GM18511 (cell line): ENCODE data around the gene FHIT.
A peak's percentile ranks its signal among the peaks of the same experiment; 100 is the strongest.

ENCODE experiments used
- ATAC-seq: cut with Tn5 transposase; IDR thresholded peaks from one replicate; pipeline ENCODE4 v1.9.1; 2021; ENCODE audit warnings: mild to moderate bottlenecking, moderate library complexity; ENCODE audit not compliant: unreplicated experiment

FHIT gene

DNA sequence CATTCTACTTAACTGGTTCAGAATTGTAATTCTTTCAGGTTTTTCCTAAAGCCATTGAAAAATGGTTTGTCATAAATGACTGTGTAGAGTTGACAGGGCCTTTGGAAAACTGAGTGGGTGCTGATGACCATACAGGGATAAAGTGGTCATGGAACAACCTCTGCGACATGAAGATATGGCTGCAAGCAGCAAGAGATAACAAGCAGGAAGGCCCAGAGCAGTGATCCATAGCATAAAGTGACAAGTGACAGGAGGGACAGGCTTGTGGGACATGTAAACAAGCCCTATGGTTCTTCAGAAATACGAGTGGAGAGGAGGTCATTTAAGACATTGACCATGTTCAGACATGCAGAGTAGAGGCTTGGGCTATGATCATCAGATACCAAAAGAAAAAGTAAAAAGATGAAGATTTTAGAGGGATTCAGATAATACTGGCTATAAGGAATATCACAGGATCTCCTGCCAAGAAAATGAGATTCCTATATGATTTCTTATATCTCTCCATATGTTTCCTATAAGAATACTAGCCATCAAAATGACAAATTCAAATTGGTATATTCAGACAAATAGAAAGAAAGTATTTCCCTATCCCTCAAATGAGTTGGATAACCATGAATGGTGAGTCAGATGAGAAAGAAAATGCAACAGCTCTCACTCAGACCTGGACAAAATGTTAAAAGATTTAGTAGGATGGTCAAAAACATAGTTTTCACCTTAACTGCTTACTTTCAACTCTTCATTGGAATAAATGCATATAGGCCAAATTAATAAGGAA is 1373.8 kb downstream of the FHIT start:
- no peak for ATAC-seq

DNA sequence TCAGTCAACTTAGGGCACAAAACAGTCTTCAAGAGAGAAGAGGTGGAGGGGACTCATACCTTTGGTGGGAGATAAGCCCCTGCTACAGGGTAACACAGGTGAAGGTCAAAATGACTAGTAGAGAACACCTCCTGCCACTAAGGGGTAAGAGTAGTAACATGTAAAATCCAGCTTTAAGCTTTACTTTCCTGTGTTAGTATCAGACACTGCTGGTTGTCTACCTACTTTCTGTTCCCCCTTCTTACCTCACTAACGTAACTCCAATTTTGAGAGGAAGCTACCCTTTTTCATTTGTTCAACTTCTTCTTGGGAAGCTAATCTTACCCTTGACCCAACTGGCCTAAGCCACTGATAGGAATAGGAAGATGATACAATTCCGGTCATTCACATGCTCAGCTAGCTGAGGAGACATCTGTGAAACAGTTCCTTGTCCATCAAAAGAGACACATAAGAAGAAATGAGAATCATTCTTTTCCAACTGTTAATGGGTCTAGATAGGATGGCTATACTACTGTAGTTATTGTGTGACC is 1374.7 kb downstream of the FHIT start:
- no peak for ATAC-seq

DNA sequence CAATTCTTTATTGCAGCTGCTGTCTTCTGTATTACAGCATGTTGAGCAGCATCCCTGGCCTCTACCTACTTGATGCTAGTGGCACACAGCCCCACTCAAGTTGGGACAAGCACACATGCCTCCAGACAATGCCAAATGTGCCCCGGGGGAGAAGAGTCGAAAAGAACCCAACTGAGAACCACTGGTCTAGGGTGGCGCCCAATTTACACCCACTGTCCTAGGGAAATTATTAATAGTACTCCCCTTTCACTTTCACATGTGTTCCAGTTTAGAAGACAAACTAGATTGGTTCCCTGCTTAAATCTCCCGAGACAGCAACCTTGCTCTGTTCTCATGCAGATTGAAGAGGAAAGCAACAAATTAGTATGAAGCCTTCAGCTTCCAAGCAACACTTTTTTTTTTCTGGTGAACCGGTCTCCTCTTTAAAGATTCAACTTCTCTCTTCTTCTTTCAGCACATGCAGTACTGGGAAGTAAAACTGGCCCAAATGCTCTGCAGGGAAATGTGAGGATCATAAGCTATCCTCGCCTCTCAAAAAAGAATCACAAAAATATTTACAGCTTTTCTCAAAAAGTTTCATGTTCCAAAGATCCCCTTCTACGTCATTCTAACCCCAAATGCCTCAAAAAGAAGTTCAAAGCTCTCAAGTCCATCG is 1377.5 kb downstream of the FHIT start:
- peak; percentile 83 for ATAC-seq

DNA sequence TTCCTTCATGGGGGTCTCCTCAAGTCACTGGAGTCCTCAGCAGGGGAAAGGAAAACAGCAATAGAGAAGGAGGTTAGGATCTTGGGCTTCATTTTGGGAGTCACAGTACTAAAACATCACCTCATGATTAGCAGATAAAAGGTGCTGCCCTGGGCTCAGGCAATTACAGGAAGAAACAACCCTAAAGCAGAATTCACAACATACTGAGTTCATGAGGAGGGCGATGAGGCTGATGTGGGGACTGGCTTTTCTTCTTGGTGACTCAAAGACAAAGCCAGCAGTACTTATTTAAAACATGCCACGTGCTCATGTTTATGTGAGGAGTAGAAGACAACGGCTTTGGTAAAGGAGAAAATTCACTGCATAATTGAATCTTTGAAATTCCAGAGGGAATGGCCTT is 1379.1 kb downstream of the FHIT start:
- no peak for ATAC-seq

DNA sequence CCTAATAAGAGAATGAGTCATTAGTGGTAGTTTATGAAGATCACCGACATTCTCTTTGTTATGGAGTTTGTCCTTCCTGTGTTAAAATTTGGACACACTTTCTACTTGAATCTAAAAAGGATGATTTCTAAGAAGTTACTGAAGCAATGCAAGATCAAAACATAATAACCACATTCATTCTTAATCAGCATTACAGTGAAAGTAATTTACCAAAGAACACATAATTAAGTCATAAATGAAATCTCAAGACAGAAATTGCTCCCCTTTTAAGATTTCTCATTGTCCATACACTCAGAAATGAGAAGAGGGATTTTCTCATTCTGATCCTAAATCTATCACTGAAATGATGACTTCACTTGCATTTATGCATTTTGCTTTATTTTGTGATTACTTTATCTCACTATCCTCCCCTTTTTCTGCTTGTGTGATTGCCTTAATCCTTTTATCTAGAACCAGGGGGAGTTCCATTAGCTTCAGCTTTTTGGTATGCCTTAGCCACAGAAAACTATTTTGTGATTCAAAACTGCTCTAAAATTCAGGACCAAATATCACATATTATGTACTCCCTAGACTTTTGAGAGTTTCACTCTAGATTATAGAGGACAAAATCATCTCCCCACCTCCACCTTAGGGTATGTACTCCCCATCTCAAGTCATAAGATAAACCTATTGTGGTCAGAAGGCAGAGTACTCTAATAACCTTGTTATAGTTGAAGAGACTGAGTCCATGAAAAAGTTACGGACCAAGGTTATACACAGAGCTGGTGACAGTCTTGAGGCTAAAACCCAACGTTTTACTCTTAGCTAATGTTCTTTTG is 1383.9 kb downstream of the FHIT start:
- no peak for ATAC-seq

DNA sequence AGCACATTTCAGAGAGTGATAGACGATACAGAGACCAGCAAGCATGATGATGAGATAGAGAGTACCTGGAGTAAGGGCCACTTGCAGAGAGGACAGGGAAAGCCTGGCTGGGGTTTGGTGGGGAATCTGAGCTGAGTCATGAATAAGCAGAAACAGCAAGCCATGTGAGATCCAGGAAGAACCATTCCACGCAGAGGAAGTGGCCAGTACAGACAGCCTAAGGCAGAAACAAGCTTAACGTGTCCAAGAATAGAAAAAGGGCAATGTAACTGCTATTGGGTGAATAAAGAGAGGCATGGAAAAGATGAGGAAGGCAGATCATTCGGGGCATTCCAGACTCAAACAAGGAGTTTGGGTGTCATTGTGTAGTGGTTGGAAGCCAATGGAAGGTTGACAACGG is 1385.2 kb downstream of the FHIT start:
- no peak for ATAC-seq

DNA sequence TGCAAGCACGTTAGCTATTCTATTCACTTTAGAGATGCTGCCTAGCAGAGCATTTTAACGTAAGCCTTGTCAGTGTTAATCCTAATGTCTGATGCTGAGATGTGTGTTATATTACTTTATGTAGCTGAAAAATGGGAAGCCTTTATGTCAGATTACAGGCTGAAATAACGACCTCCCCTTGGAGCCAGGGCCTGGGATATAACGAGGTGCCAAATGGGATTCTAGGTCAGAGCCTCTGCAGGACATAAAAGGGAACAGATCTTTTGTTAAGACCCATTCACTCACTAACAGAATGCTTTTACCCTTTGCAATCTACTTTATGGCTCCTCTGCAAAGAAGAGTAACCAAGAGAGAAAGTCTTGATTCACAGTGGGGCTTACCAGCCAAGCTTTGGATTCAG is 1385.9 kb downstream of the FHIT start:
- no peak for ATAC-seq

DNA sequence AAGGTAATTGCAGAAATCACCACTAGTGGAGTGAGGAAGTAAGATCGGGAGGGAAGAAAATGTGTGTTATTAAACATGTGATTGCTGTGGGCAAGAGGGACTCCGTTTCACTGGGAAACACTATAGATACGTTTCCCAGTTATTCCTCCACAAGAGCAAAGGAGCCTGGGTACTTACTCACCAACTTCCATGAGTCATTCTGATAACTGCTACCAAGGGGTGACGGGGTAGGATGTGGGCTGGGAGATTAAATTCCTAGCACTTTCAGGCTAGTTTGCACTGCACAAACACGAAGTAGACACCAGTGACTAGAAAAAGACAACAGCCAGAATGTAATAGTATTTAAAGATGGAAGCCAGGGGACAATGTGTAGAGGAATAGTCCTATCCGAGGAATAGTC is 1388.6 kb downstream of the FHIT start:
- ATAC-seq = no peak

DNA sequence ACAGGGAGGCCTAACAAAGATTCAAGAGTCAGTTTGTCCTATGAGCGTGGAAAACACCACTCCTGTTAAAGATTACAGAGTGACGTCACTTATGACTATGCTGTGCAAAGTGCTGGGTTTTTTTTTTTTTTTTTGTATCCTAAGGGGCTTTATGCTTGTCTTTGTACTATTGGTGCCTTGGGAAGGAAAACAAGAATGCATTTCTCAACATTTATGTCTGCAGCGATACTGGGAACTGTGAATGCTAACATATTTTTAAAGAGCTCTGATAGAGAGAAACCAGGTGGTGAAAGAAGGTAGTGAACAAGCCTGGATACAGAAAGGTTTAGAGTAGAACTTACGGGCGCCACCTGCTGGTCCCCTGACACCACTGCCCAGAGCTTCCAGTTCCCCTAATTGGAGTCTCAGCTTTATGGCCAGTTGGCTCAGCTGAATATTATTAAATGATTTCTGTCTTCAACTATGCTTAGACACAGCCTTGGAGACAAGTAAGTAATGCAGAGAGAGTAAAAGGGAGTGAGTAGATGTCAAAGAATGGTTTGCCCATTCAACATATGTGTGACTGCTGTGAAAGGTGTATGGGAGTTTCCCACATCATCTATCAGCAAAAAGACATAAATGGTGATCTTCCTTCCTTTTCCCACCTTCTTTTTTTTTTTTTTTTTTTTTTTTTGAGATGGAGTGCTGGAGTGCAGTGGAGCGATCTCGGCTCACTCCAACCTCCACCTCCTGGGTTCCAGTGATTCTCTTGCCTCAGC is 1393.5 kb downstream of the FHIT start:
- ATAC-seq = peak; percentile 99

DNA sequence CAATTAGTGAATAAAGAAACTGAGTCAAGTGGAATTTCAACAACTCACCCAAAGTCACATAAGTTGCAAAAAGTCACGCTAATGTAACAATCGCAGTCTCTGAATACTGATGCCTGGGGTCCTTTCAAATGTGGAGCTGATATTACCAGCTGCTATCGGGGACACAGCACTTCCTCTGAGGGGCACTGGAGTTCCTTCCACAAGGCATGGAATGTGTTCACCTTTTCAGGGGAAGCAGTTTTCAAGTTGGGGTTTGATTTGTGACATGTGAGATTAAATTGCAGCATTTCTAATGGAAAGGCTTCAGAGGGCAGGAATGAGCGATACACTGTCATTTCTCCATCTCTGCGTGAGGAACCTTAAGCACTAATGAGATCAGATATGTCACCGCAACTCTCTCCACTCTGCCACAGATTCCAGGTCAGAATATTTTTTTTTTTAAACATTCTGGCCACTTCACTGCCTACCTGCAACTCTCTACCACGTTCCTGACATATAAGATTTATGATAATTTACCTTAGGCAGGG is 1394.3 kb downstream of the FHIT start:
- ATAC-seq = no peak

DNA sequence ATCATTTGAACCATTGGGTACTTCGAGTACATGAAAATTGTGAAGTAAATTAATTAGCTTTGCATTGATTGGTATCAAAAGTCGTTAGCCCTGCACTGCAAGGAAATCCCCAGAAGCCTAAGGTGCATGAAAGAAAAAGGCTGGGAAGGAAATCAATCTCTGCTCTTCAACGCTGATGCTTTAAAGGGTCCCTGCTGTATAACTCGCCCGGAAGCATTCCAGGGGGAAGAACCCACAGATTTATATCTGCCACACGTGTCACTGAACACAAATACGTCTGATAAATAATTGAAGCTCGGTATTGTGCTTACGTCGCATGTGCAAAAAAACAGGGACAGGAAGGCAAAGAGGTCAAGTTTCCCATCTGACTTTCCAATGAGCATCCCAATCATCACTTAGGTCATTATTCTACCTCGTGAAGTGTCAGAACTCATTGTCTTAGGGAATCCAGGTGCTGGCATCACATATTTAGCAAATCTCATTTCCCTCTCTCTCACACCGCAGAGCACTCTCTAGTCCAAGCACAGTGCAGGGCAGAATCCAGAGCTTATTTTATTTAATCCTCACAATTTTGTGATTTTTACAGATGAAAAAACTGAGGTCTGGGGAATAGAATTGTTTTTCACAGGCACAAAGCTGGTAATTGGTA is 1397.1 kb downstream of the FHIT start:
- ATAC-seq = no peak

DNA sequence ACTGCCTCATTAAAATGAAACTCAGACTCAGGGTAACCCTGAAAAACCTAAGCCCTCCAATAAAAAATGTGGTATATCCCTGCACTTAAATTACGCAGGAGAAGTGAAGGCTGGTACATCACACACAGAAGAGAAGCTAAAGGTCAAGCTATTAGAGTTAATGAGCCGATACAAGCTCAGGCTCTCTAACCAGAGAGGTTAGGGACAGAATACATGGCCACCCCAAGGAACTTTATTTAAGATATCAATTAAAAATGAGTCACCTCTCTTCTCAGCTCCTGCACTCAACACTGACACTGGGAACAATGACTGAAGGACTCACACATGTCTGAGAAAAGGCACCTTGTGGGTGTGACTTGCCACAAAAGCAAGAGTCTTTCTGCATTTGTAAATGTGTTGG is 1400.8 kb downstream of the FHIT start:
- ATAC-seq = no peak

DNA sequence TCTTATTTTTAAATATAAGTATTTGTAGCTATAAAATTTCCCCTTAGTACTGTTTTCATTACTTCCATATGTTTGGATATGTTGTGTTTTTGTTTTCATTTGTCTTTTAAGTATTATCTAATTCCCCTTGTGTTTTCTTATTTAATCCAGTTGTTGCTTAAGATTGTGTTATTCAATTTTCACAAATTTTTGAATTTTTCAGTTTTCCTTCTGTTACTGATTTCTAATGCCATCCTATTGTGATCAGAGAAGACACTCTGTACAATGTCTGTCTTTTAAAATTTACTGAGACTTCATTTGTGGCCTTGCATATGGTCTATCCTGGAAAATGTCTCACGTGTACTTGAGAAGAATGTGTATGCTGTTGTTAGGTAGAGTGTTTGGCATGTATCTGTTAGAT is 1405.9 kb downstream of the FHIT start:
- no peak for ATAC-seq

DNA sequence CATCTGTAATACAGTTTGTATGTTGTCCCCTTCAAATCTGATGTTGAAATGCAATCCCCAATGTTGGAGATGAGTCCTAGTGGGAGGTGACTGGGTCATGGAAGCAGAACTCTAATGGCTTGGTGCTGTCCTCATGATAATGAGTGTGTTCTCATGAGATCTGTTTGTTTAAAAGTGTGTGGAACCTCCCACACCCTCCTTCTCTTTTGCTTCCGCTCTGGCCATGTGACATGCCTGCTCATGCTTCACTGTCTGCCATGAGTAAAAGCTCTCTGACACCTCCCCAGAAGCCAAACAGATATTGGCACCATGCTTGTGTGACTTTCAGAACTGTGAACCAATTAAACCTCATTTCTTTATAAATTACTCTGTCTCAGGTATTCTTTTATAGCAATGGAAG is 1407.4 kb downstream of the FHIT start:
- no peak for ATAC-seq

DNA sequence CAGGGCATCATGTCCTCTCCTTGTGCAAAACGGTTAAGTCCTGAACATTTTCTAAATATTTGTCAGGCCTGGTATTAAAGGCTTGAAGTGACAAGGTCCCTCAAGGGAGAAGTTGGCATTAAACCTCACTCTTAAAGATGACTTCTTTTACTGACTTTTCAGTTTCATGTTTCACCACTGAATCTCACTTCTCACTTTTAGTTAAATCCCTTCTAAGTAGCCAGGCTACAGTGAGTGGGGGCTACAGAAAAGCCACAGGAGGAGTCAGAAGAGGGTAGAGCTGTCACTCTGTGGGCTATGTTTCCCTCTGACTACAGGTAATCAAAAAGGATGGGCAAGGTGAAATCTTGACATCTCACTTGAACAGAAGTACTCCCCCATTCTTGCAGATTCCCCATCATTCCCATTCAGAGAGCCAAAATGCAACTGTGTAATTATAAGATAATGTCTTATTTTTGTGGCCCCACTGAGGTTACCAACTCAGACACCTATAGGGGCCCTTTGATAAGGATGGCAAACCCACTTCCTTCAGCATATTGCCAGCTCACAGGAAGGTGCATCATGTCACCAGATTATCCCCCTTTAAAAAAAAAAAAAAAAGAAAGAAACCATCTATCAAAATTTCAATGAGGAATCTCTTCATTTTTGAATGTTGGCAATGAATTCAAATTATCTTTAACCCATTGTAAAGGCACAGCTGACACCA is 1411.3 kb downstream of the FHIT start:
- peak; percentile 97 for ATAC-seq

DNA sequence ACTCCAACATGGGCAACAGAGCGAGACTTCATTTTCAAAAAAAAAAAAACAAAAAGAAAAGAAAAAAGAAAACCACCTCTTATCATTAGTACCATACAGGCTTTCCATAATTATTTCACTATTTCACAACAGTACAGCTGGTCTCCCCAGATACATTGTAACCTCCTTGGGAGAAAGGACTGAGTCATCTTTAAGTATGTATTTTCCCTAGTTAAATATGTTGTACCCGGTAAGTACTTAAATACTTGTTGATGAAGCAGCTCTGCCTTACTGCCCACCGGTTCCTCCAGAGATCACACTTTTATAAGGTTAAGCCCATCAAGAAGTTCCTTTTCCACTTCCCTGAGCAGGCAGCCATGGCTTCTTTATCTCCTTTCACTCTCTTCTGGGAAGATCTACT is 1412.0 kb downstream of the FHIT start:
- ATAC-seq = peak; percentile 29

DNA sequence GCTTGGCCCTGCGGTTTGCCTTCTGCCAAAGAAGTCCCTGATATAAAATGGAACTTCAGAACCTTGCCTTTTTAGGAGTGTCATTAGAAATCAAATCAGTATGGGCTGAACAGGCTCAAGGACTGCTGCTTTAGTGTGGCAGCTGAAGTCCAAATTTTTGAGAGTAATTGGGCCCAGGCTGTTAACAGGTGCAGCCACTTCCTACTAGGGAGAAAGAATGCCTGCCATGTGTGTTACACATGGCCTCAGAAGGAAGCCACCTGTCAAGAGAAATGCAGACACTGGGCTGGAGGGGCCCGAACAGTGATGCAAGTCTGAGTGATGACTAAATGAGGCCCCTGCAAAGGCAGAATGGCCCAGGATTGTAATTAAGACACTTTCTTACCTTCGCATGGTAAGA is 1414.7 kb downstream of the FHIT start:
- no peak for ATAC-seq

DNA sequence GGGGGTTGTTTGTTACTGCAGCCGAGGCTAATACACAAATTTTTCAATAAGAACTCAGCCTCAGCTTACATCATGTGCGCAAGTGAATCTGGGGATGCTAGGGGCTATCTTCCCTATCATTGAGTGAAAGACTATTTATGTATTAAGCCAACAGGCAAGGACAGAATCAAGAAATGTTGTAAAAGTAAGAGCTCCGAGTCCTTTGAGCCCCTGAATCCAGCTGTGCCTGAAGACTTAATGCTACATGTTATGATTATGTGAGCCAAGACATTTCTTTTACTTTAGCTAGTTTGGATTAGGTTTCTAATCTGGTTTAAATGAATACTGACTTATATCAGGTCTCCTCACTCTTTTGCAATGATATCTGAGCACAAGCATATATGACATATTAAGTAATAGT is 1418.5 kb downstream of the FHIT start:
- no peak for ATAC-seq

DNA sequence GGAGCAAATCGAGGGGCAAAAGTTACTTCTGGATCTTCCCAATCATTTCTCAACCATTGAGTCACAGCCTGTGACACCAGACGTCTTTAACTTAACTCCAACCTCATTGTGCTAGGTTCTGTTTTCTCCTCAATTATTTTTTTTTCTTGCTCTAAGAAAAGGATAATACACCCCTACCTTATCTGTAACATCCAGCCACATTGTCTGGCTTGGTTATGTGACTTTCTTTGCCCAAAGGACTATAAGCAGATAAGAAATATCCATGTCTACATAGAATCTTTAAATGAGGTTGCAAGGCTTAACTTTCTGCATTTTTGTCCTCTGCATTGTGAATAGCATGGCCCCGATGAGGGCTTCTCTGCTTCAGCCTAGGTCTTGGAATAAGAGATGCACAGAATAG is 1419.0 kb downstream of the FHIT start:
- ATAC-seq = no peak

DNA sequence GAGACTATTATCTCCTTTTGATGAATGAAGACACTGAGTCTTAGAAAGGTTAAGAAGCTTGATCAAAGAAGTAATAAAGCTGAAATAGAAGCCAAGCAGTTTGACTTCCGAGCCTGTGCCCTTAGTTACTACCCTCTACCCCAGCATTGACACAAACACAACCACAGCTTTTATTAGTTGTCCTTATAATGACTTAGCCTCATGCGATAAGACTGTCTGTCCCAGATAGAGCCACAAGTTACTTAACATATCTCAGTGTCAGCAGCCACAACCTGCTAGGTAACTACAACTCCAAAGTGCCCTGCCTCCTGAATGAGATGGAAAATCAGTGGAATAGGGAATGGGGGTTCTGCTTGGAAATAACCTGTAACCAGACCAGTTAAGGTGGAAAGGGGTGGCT is 1419.9 kb downstream of the FHIT start:
- no peak for ATAC-seq
